ENCODE results near the gene ASPA. TPM values are rescaled to one million over a fixed set of nuclear protein-coding genes. Genes with fewer than 3 reads are reported as not detected.

ASPA gene
- total and polyA plus RNA-seq, 2 donors (not counting 3 experiments of a cell fraction or from before 2014, with no cell fraction given): 0.01 TPM; not detected in 1

GRCh38 chr17:3539881-3540540, 64.2 kb downstream of the ASPA start:
- Histone ChIP-seq H3K9ac (replicated peaks; ENCODE audit: extremely low read depth, insufficient read depth, low read length) (no peak overlapping the region), H3K9me1 (replicated peaks; ENCODE audit: control insufficient read depth, extremely low read depth, insufficient read depth, low read length) (no peaks in the 10 kb centered on the region), H3K4me1 (ENCODE audit: control insufficient read depth, extremely low read depth, insufficient read depth, low read length) (no peaks in the 10 kb centered on the region), H3K4me3 (replicated peaks in 1 of 3; ENCODE audit: insufficient read depth in 1 of 3, low read depth in 1 of 3, low read length in 3 of 3) (no peak overlapping the region), H3K36me3 (ENCODE audit: control insufficient read depth in 2 of 2, extremely low read depth in 1 of 2, insufficient read depth in 2 of 2, low read length in 2 of 2) (no peaks in the 10 kb centered on the region), H3K9me3 (replicated peaks; ENCODE audit: control insufficient read depth, insufficient read depth, low read length) (no peaks in the 10 kb centered on the region), H3K27ac (ENCODE audit: insufficient read depth, low read depth, low read length) (no peak overlapping the region), H3K4me2 (ENCODE audit: insufficient read depth, low read length) (no peak overlapping the region), H2AFZ (ENCODE audit: low read depth, low read length) (no peak overlapping the region), H4K20me1 (replicated peaks; ENCODE audit: control insufficient read depth, extremely low read depth, insufficient read depth, low read length) (no peaks in the 10 kb centered on the region), H3K79me2 (ENCODE audit: control insufficient read depth, insufficient read depth, low read length) (no peaks in the 10 kb centered on the region), H3K27me3 (ENCODE audit: control insufficient read depth in 2 of 2, insufficient read depth in 2 of 2, low read length in 2 of 2) (no peaks in the 10 kb centered on the region)
- dilution Hi-C loops (cut with MboI; ENCODE audit: extremely low pct_ligation_motif_present, low sequenced_read_pairs) (no loop called here), intact Hi-C loops (cut with micrococcal nuclease) (no loop called here)
- DNase-seq (ENCODE audit: low read depth, low spot score) (no peak), FAIRE-seq (no peak)
- TF ChIP-seq GATA2 (IDR thresholded peaks at IDR 0.05; ENCODE audit: insufficient read depth, insufficient read length, low read depth, low read length) (no peak), CTCF (IDR thresholded peaks at IDR 0.05; ENCODE audit: extremely low read depth in 1 of 2, insufficient read depth in 1 of 2, low read depth in 1 of 2, low read length in 2 of 2) (no peak), MYC (IDR thresholded peaks at IDR 0.05; ENCODE audit: low read depth, low read length) (no peak), FOS (IDR thresholded peaks at IDR 0.05; ENCODE audit: borderline replicate concordance, insufficient read depth, low read length) (no peak), POLR2A (IDR thresholded peaks at IDR 0.05; ENCODE audit: low read depth, low read length) (no peak), POLR2AphosphoS5 (IDR thresholded peaks at IDR 0.05; ENCODE audit: insufficient read depth, low read depth, low read length) (no peak)
- no TSS peak for BruUV-seq (replicated peaks)
- POLR2A ChIA-PET: no interaction called here
- CTCF ChIA-PET: no interaction called here

All from endothelial cell of umbilical vein (primary cell).